ENCODE results near the gene YWHAE. TPM values are rescaled to one million over a fixed set of nuclear protein-coding genes. Genes with fewer than 3 reads are reported as not detected.

The YWHAE gene
- total and polyA plus RNA-seq, 9 of the 15 experiments (the other 6 are each of a cell fraction or from before 2014, with no cell fraction given) = 184 to 727 (median 448) TPM

DNA sequence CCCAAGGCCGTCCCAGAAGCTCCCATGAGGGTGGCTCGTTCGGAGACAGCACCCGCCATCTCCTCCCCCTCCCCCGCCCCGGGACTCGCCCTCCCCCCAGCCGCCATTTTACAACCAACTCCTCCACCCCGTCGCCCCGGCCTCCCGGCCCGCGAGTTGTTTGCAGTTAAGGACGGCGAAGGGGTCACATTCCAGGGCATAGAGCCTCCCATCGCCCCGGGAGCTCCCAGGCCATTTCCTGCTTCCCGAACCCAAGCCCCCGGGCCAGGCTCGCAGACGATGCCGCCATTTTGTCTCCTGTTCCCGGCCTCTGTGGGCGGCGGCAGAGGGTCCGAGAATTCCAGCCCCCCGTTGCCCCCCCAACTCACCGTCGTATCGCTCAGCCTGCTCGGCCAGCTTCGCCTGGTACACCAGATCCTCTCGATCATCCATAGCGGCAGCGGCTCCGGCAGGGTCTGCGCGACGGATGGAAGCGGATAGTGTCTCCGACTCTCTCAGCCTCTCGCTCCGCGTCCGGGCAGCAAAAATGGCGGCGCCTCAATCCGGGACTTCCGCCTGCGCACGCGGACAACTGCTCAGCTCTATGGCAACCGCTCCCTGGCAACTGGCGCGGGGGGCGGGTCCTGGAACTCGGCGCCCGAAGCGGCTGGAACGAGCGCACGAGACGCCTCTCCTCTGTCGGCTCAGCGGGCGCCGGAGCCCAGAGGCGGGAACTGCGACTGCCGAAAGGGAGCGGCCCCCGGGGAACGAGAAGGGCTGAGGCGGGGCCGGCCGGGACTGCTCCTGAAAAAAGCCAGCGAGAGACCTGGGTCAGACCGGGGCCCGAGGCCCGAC, at the start of gene YWHAE (continued):
- TF ChIP-seq, protein P1, sequence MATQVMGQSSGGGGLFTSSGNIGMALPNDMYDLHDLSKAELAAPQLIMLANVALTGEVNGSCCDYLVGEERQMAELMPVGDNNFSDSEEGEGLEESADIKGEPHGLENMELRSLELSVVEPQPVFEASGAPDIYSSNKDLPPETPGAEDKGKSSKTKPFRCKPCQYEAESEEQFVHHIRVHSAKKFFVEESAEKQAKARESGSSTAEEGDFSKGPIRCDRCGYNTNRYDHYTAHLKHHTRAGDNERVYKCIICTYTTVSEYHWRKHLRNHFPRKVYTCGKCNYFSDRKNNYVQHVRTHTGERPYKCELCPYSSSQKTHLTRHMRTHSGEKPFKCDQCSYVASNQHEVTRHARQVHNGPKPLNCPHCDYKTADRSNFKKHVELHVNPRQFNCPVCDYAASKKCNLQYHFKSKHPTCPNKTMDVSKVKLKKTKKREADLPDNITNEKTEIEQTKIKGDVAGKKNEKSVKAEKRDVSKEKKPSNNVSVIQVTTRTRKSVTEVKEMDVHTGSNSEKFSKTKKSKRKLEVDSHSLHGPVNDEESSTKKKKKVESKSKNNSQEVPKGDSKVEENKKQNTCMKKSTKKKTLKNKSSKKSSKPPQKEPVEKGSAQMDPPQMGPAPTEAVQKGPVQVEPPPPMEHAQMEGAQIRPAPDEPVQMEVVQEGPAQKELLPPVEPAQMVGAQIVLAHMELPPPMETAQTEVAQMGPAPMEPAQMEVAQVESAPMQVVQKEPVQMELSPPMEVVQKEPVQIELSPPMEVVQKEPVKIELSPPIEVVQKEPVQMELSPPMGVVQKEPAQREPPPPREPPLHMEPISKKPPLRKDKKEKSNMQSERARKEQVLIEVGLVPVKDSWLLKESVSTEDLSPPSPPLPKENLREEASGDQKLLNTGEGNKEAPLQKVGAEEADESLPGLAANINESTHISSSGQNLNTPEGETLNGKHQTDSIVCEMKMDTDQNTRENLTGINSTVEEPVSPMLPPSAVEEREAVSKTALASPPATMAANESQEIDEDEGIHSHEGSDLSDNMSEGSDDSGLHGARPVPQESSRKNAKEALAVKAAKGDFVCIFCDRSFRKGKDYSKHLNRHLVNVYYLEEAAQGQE (IDR thresholded peaks at IDR 0.05; ENCODE audit: borderline replicate concordance) = 0 out of 2 replicates have a peak, but pooled peaks have one; percentile 30
- TF ChIP-seq, protein P1 (CRISPR knock-in tag; IDR thresholded peaks at IDR 0.05; ENCODE audit: low read depth) = no peak
- TF ChIP-seq KAT7 (CRISPR knock-in tag; IDR thresholded peaks at IDR 0.05; ENCODE audit: borderline replicate concordance) = 0 out of 2 replicates have a peak, but pooled peaks have one; percentile 6
- TF ChIP-seq SUPT5H (IDR thresholded peaks at IDR 0.05) = peak; percentile 96
- TF ChIP-seq ATF1 (CRISPR knock-in tag; IDR thresholded peaks at IDR 0.05) = no peak
- TF ChIP-seq ATF1 (tag; IDR thresholded peaks at IDR 0.05) = peak; percentile 65
- TF ChIP-seq NRF1 (conservative IDR thresholded peaks at IDR 0.05 in 1 of 2, IDR thresholded peaks at IDR 0.05 in 1 of 2) = peak; percentile 91 to 93
- TF ChIP-seq HLTF (IDR thresholded peaks at IDR 0.05) = no peak
- no peak for TF ChIP-seq DDX20 (tag; IDR thresholded peaks at IDR 0.05; ENCODE audit: low read depth)
- TF ChIP-seq, protein P2, sequence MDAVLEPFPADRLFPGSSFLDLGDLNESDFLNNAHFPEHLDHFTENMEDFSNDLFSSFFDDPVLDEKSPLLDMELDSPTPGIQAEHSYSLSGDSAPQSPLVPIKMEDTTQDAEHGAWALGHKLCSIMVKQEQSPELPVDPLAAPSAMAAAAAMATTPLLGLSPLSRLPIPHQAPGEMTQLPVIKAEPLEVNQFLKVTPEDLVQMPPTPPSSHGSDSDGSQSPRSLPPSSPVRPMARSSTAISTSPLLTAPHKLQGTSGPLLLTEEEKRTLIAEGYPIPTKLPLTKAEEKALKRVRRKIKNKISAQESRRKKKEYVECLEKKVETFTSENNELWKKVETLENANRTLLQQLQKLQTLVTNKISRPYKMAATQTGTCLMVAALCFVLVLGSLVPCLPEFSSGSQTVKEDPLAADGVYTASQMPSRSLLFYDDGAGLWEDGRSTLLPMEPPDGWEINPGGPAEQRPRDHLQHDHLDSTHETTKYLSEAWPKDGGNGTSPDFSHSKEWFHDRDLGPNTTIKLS (IDR thresholded peaks at IDR 0.05; ENCODE audit: borderline replicate concordance, low read depth) = peak; percentile 57; the same call in 1 of the 2 replicates
- TF ChIP-seq POLR2AphosphoS2 (IDR thresholded peaks at IDR 0.05; ENCODE audit: low read length) = peak; percentile 66; the same call in 1 of the 2 replicates
- peak; percentile 98 for TF ChIP-seq MYC (IDR thresholded peaks at IDR 0.05; ENCODE audit: low read depth, low read length)
- peak; percentile 91; the same call in 1 of the 2 replicates for TF ChIP-seq MYC (CRISPR knock-in tag; IDR thresholded peaks at IDR 0.05; ENCODE audit: borderline replicate concordance, low read depth)
- TF ChIP-seq SAP30 (IDR thresholded peaks at IDR 0.05; ENCODE audit: borderline replicate concordance, insufficient read depth, low read depth, low read length, poor library complexity, severe bottlenecking) = peak; percentile 25
- TF ChIP-seq ESRRA (IDR thresholded peaks at IDR 0.05; ENCODE audit: borderline replicate concordance, low read depth) = peak; percentile 44; the same call in 1 of the 2 replicates
- TF ChIP-seq MEIS2 (IDR thresholded peaks at IDR 0.05; ENCODE audit: partially characterized antibody) = peak; percentile 16
- peak; percentile 47 to 64; a peak in 3 of 4 replicates for TF ChIP-seq MAZ (CRISPR knock-in tag; conservative IDR thresholded peaks at IDR 0.05 in 1 of 2, IDR thresholded peaks at IDR 0.05 in 1 of 2)

Data from K562 (cell line).